ENCODE measurements around the gene ZBTB7C.

DNA sequence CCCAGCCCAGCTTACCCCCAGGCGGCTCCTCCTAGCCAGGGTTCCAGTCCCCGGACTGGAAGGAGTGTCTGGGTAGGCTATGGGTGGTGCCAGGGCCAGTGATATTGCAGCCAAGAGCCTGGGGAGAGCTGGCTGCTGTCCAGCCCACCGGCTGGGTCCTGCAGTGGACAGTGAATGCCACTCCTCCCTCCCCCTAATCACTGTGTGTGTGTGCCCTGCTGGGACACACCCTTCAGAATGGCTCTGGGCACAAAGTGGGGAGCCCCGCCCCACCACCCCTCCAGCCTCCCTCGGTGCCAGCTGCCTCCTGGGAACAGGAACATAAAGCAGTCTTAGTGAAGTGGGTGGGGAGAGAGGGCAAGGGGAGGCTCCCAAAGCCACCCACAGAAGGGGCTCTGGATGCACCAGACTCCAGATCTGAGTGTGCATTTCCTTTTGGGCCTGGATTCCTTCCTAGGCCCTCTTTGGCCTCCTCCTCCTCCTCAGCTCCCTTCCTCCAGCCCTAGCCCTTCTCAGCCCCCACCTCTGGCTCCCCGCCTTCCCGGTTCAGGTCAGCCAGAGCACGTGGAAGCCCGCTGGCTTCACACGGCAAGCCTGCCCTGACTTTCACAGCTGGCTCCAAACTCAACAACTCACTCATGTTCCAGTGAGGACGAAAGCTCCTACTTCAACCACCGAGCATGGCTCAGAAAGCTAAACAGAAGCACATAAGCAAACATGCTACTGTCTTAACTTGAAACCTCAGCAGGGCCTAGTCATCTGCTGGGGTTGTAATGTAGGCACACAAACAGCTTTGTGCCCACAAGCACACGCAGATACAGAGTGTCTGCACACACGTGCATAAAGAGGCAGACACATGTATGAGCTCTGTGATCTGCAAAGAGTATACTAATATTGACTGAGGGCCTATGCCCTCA, 269.5 kb downstream of the ZBTB7C start:
- TF ChIP-seq, protein P1, sequence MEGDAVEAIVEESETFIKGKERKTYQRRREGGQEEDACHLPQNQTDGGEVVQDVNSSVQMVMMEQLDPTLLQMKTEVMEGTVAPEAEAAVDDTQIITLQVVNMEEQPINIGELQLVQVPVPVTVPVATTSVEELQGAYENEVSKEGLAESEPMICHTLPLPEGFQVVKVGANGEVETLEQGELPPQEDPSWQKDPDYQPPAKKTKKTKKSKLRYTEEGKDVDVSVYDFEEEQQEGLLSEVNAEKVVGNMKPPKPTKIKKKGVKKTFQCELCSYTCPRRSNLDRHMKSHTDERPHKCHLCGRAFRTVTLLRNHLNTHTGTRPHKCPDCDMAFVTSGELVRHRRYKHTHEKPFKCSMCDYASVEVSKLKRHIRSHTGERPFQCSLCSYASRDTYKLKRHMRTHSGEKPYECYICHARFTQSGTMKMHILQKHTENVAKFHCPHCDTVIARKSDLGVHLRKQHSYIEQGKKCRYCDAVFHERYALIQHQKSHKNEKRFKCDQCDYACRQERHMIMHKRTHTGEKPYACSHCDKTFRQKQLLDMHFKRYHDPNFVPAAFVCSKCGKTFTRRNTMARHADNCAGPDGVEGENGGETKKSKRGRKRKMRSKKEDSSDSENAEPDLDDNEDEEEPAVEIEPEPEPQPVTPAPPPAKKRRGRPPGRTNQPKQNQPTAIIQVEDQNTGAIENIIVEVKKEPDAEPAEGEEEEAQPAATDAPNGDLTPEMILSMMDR (conservative IDR thresholded peaks at IDR 0.05), result no peak
- TF ChIP-seq ZFX (IDR thresholded peaks at IDR 0.05), result peak; percentile 22; the same call in 1 of the 2 replicates
